Measurements from ENCODE around the gene TMPRSS3. TPM values are rescaled to one million over a fixed set of nuclear protein-coding genes. Genes with fewer than 3 reads are reported as not detected.

TMPRSS3 gene
- total RNA-seq, 4 donors from 2014 or later, result not detected

- Histone ChIP-seq H3K4me3 (no peak overlapping the region), H3K27me3 (peaks cover 0 to 40% (median 0%) of the 10 kb centered on the region in 4 donors), H3K27ac (replicated peaks in 1 of 4) (no peak overlapping the region), H3K36me3 (no peaks in the 10 kb centered on the region), H3K4me1 (no peaks in the 10 kb centered on the region), H3K9me3 (peaks cover 0 to 9% (median 4%) of the 10 kb centered on the region in 4 donors)
- WGBS, result 81% methylated on average over 14 of the region's 14 CpGs
- TF ChIP-seq POLR2A (IDR thresholded peaks at IDR 0.05; ENCODE audit: low read depth) (no peak), CTCF (IDR thresholded peaks at IDR 0.05) (no peak), EP300 (IDR thresholded peaks at IDR 0.05) (no peak), POLR2AphosphoS5 (IDR thresholded peaks at IDR 0.05) (no peak)
- intact Hi-C loops (cut with DNase I), result no loop called here
- DNase-seq (ENCODE audit: extremely low spot score), result no peak
Measured at GRCh38 chr21:42349420-42350317, 46.2 kb downstream of the TMPRSS3 start.

GRCh38 chr21:42348762-42349161, 47.1 kb downstream of the TMPRSS3 start:
- H3K36me3 ChIP-seq, result no peaks in the 10 kb centered on the region
- H3K4me1 ChIP-seq, result no peaks in the 10 kb centered on the region
- TF ChIP-seq POLR2AphosphoS5 (IDR thresholded peaks at IDR 0.05) (no peak), EP300 (IDR thresholded peaks at IDR 0.05) (no peak), CTCF (IDR thresholded peaks at IDR 0.05) (no peak)
- intact Hi-C loops (cut with DNase I), result no loop called here
- peaks cover 0 to 37% (median 0%) of the 10 kb centered on the region in 4 donors for H3K27me3 ChIP-seq
- 100% methylated on average over 2 of the region's 2 CpGs for WGBS
- H3K4me3 ChIP-seq, result no peak overlapping the region
- H3K27ac ChIP-seq (replicated peaks in 1 of 4), result no peak overlapping the region
- no peak for DNase-seq (ENCODE audit: extremely low spot score)
- no peaks in the 10 kb centered on the region for H3K9me3 ChIP-seq

GRCh38 chr21:42347601-42348327, 48.1 kb downstream of the TMPRSS3 start:
- intact Hi-C loops (cut with DNase I), result no loop called here
- 88% methylated on average over 16 of the region's 30 CpGs for WGBS
- Histone ChIP-seq H3K4me3 (no peak overlapping the region), H3K9me3 (no peaks in the 10 kb centered on the region), H3K27ac (replicated peaks in 1 of 4) (no peak overlapping the region), H3K4me1 (no peaks in the 10 kb centered on the region), H3K27me3 (peaks cover 0 to 35% (median 0%) of the 10 kb centered on the region in 4 donors), H3K36me3 (no peaks in the 10 kb centered on the region)
- no peak for DNase-seq (ENCODE audit: extremely low spot score)
- TF ChIP-seq POLR2A (IDR thresholded peaks at IDR 0.05; ENCODE audit: low read depth) (no peak), EP300 (IDR thresholded peaks at IDR 0.05) (no peak), CTCF (IDR thresholded peaks at IDR 0.05) (no peak), POLR2AphosphoS5 (IDR thresholded peaks at IDR 0.05) (no peak)

- WGBS, result 92% methylated on average over 28 of the region's 30 CpGs
- H3K27me3 ChIP-seq, result peaks cover 0 to 35% (median 0%) of the 10 kb centered on the region in 4 donors
- DNase-seq (ENCODE audit: extremely low spot score), result no peak
- intact Hi-C loops (cut with DNase I), result no loop called here
- H3K4me3 ChIP-seq, result no peak overlapping the region
- H3K36me3 ChIP-seq, result no peaks in the 10 kb centered on the region
- no peak overlapping the region for H3K27ac ChIP-seq (replicated peaks in 1 of 4)
- H3K4me1 ChIP-seq, result no peaks in the 10 kb centered on the region
- TF ChIP-seq CTCF (IDR thresholded peaks at IDR 0.05) (no peak), POLR2A (IDR thresholded peaks at IDR 0.05; ENCODE audit: low read depth) (no peak), POLR2AphosphoS5 (IDR thresholded peaks at IDR 0.05) (no peak), EP300 (IDR thresholded peaks at IDR 0.05) (no peak)
- no peaks in the 10 kb centered on the region for H3K9me3 ChIP-seq
Measured at GRCh38 chr21:42346866-42347600, 48.8 kb downstream of the TMPRSS3 start.
